ENCODE measurements around the gene RNPEPL1.
A peak's percentile ranks its signal among the peaks of the same experiment; 100 is the strongest.
"Not testable (repeated sequence)": the region's sequence is repeated elsewhere in the genome, so short reads cannot be mapped to it uniquely, and the experiment has no call there.

- peak; percentile 3; the same call in 1 of the 2 replicates for TF ChIP-seq CTCF (IDR thresholded peaks at IDR 0.05; ENCODE audit: low read length)
- TF ChIP-seq EZH2 (optimal IDR thresholded peaks at IDR 0.05; ENCODE audit: low read depth, low read length): not testable (repeated sequence)
Observed at GRCh38 chr2:240616860-240617666, 48.8 kb downstream of the RNPEPL1 start.

All from MM.1S (cell line).